HTR-8/SVneo (cell line): ENCODE measurements around the gene FAU.
A peak's percentile ranks its signal among the peaks of the same experiment; 100 is the strongest.
"Not testable (repeated sequence)": the region's sequence is repeated elsewhere in the genome, so short reads cannot be mapped to it uniquely, and the experiment has no call there.

Experiments
- DNase-seq: peaks from one replicate; pipeline ENCODE4 v3.0.0; 2011; ENCODE audit warnings: low spot score, mixed read lengths; ENCODE audit not compliant: insufficient read length
- FAIRE-seq: peaks from 2 replicates; lab custom pipeline; 2011; peaks lifted over from hg19 to GRCh38; lab: Jason Lieb, UNC

Gene FAU

GRCh38 chr11:65125197-65126056 is 3.5 kb upstream of the FAU start:
- no peak for FAIRE-seq
- DNase-seq: no peak

DNA sequence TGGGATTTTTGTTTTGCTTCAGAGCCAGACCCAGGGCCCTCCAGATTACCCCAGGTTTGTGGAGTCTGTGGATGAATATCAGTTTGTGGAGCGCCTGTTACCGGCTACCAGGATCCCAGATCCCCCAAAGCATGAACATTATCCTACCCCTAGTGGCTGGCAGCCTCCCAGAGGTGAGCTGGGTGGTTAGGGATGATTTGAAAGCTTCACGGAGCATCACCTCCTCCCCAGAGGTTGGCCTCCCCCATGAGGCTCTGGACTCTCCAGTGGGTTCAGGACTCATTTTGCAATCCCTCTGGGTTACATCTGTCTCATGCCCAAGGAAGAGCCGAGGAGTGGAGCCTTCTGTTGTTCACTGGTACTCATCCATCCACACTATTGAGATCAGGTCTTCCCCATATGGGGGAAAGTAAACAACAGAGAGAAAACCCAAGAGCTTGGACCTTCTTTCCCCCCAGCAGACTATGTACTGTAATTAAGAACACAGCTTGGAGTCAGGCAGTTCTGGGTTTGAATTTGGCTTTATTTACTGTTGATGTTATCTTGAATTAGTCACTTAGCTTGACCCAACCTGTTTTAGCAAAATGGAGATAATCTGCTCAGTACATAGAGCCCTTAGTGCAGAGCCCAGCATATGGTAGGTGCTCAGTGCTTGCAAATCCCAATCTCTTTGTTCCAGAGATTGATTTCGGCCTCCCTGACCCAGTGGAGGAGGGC is 2.7 kb upstream of the FAU start:
- FAIRE-seq (no peak), DNase-seq (no peak)

DNA sequence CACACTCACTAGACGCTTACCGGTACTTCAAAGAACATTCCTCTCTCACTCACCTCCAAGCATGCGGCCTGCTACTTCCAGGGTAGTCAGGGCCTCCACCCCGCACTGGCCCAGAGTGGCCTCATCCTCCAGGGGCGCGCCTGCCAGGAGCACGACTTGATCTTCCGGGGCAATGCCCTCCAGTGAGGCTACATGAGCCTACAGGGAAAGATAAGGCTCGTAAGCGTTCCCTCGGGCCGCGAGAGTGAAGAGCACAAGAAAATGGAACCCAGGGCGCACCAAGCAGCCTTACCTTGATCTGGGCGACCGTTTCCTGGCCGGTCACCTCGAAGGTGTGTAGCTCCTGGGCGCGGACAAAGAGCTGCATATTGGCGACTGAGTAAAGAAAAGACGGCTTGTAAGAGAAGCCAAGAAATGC is 478 bp downstream of the FAU start:
- no peak for DNase-seq
- no peak for FAIRE-seq

DNA sequence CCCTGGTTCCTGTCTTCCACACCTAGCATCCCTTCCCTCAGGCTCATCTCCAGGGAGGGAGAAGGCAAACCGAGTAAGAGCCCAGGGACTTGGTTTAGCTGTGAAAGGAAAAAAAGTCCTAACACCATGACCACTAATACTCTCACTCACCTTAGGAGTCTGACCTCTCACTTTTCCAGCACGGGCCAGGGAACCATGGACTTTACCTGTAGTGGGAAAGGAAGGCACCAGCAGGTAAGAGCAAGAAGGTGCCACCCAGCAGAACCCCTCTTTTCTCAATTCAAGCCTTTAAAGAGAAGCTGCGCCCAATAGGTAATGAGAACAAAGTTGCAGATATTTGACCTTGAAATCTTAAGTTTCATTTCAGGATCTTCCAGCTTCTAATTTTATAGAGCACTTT is 1.1 kb downstream of the FAU start:
- FAIRE-seq (no peak), DNase-seq (no peak)

DNA sequence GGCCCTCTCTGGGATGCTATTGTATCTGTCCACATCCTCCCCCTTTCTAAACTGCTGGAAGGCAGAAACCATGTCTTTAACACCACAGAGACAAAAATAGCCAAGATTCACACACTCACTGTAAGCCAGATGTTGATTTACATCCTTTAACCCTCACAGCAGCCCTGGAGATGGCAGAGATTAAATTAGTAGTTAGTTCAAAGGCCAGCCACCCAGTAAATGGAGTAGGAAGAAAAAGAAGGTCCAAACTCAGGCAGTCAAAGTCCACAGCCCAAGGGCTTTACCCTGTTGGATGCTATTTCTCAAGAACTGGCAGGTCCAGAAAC is 2.3 kb downstream of the FAU start:
- DNase-seq (no peak), FAIRE-seq (no peak)

GRCh38 chr11:65118891-65119669 is 2.9 kb downstream of the FAU start:
- not testable (repeated sequence) for DNase-seq, FAIRE-seq

DNA sequence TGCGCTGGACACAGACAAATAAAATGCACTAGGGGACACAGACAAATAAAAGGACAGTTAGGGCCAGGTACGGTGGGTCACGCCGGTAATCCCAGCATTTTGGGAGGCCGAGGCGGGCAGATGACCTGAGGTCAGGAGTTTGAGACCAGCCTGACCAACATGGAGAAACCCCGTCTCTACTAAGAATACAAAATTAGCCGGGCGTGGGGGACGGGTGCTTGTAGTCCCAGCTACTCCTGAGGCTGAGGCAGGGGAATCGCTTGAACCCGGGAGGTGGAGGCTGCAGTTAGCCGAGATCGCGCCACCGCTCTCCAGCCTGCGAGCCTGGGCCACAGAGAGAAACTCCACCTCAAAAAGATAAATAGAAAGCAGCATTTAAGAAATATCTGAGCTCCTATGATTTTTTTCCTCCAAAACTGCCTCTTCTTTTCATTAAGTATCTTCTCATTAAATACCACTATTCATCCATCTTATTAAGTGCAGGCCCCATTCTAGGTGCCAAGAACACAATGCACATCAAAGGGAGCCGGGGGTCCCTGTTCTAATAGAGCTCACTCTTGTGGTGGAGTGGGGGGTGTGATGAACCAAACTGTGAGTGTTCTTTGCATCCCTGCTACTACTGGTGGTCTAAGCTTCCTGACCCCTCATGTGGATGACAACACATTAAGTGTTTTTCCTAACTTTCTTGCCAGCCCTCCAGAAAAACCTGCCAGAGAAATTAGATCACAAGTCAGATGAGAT is 3.7 kb downstream of the FAU start:
- no peak for DNase-seq
- no peak for FAIRE-seq

DNA sequence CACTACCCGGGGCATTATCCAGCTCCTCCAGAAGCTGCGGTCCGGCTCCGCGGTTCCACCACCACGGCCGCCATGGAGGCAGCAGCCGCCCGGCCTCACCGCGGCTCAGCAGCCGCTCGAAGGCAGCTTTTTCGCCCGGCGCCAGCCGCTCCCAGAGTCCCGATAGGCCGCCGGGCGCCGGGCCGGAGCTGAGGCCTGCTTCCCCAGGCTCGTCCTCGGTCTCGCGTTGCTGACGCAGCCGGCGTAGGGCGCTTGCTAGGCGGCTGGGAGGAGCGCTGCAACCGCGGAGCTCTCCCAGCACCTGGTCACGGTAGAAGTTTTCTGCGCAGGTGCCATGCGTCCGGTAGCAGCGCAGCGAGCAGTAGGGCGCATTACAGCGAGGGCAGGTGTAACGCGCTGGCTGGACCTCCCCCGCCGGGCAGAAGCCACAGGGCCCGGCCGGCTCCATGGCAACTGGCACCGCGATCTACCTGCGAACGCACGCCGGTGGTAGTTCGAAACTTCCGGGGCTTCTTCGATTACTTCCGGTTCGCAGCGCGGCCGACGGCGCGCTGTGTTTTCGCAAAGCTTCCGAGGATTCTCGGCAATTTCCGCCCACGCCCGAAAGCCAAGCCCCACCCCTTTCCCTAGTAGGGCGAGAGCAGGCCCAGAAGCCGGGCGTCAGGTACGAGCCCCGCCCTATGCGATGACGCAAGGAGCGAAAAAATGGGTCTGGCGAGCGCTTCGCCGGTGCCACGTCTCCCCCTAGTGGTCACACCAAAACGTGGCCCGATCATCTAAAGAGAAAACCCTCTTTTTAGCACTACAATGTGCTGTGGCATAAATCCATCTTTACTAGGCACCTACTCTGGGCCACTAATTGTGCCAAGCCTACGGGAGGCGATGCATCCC is 4.5 kb downstream of the FAU start, which contains the start of gene ZNHIT2:
Gene ZNHIT2 (minus strand): TSS at position 496 of the 891 bp plus-strand sequence. CDS start 48 bp downstream, at position 448.
- peak; percentile 81 for FAIRE-seq
- peak; percentile 90 for DNase-seq

GRCh38 chr11:65116370-65117205 is 5.3 kb downstream of the FAU start:
- FAIRE-seq: no peak
- no peak for DNase-seq

GRCh38 chr11:65115361-65116082 is 6.4 kb downstream of the FAU start:
- FAIRE-seq (no peak), DNase-seq (no peak)

- no peak for DNase-seq
- FAIRE-seq: no peak
Observed at GRCh38 chr11:65114538-65115171, 7.3 kb downstream of the FAU start.

GRCh38 chr11:65113839-65114238 is 8.1 kb downstream of the FAU start:
- DNase-seq (no peak), FAIRE-seq (no peak)

DNA sequence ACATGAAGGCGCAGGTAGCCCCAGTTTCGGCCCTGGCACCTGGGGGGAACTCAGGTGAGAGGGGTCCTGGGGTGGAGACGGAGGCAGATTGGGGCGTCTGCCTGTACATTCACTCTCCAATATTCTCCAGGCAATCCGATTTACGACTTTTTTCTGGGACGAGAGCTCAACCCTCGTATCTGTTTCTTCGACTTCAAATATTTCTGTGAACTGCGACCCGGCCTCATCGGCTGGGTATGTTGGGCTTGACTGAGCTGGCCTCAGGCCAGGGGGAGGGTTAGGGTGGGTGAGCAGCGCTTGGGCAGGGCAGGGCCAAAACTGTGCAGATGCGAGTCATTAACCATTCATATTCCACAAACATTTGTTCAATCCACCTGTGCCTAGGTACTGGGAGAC is 8.6 kb downstream of the FAU start:
- FAIRE-seq (no peak), DNase-seq (no peak)

- FAIRE-seq (no peak), DNase-seq (no peak)
Observed at GRCh38 chr11:65112546-65113360, 9.2 kb downstream of the FAU start.

DNA sequence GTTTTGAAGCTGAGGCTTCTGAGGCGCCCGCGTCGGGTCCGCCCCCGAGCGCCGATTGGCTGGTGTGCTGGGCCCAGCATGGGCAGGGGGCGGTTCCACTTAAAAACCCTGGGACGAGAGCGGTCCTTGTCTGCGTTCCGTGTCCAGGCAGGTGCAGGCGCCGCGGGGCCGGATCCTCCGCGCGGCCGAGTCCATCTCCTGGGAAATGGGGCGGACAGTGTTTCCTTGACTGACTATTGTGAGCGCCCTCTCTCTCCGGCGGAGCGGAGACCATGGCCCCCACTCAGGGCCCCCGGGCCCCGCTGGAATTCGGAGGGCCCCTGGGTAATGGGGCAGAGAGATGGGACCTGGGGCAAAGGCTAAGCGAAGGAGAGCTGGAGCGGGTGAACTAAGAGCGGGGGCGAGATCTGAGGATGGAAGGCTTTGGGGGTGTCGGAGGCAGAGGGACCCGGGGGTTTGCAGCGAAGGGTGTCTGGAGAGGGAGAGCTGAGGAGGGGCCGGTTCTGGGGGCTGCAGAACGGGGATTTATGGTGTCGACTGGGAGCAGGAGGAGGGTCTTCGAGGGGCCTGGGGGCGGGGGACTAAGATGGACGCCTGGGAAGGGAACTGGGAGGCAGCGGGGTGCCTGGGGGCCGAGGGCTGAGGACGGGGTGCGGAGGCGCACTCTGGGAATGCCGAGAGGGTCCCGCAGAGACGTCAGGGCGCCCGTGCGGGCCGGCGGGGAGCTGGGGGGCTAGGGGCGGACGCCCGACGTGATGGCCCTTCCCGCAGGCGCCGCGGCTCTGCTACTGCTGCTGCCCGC is 10.0 kb downstream of the FAU start, which contains the start of gene TM7SF2:
Gene TM7SF2 (plus strand): TSS at position 129 of the 802 bp plus-strand sequence. CDS start 144 bp downstream, at position 273.
- peak; percentile 93 for DNase-seq
- no peak for FAIRE-seq
